HuH-7.5 (cell line): ENCODE measurements around the gene CLEC2A.
"Not testable (repeated sequence)": the region's sequence is repeated elsewhere in the genome, so short reads cannot be mapped to it uniquely, and the experiment has no call there.

Experiments used
- DNase-seq: peaks from one replicate; pipeline ENCODE4 v3.0.0; 2011; ENCODE audit warnings: low spot score

The CLEC2A gene

DNA sequence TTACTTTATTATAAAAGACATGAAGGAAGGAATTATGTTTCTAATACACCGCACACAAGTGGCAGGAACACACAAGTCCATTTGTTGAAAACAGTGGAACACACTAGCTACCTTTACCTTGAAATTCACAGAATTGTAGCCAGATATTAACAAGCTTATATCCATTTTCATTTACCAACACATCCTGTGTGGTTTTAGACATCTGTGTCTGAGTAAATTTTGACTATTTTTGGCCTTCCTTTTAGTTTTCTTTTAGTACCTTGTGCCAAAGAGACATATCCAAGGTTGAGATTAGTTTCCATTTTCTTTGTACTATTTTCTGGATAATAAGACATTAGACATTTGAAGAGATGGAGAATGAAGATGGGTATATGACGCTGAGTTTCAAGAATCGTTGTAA, 50.9 kb downstream of the CLEC2A start, which contains the start of gene KLRF2:
TSS of gene KLRF2 (plus strand) at position 244 of the 400 bp plus-strand sequence. CDS start at position 351, 107 bp downstream.
- no peak for DNase-seq

- DNase-seq = no peak
Measured at GRCh38 chr12:9880532-9881078, 51.6 kb downstream of the CLEC2A start.

DNA sequence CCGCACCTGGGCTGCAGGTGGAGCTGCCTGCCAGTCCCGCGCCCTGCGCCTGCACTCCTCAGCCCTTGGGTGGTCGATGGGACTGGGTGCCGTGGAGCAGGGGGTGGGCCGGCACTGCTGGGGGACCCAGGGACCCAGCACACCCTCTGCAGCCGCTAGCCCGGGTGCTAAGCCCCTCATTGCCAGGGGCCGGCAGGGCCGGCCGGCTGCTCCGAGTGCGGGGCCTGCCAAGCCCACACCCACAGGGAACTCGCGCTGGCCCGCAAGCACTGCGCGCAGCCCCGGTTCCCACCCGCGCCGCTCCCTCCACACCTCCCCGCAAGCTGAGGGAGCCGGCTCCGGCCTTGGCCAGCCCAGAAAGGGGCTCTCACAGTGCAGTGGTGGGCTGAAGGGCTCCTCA, 56.0 kb downstream of the CLEC2A start:
- not testable (repeated sequence) for DNase-seq

GRCh38 chr12:9872742-9873141, 59.4 kb downstream of the CLEC2A start:
- no peak for DNase-seq

- no peak for DNase-seq
Measured at GRCh38 chr12:9872162-9872561, 60.0 kb downstream of the CLEC2A start.

DNA sequence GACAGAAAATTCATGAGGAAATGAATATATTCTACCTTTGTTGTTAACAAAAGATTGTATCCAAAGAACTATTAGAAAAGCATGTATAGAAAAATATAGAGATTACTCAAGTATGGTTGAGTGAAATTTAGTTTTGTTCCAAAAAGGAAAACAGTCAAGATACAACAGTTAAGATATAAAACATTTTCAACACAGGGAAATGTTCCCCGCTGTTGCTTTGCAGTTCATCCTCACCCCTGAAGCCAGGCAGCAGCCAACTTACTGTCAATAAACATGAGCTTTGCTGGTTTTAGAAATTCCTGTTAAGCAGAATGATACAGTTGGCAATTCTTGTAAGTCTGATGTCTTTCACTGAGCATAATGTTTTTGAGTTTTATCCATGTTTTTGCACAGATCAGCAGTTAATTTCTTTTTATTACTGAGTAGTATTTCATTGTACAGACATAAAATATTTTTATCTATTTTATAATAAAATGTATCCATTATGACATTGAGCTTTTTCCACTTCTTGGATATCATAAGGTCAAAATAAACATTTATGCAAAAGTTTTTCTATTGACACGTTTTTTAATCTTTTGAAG, 61.8 kb downstream of the CLEC2A start:
- DNase-seq = no peak

DNA sequence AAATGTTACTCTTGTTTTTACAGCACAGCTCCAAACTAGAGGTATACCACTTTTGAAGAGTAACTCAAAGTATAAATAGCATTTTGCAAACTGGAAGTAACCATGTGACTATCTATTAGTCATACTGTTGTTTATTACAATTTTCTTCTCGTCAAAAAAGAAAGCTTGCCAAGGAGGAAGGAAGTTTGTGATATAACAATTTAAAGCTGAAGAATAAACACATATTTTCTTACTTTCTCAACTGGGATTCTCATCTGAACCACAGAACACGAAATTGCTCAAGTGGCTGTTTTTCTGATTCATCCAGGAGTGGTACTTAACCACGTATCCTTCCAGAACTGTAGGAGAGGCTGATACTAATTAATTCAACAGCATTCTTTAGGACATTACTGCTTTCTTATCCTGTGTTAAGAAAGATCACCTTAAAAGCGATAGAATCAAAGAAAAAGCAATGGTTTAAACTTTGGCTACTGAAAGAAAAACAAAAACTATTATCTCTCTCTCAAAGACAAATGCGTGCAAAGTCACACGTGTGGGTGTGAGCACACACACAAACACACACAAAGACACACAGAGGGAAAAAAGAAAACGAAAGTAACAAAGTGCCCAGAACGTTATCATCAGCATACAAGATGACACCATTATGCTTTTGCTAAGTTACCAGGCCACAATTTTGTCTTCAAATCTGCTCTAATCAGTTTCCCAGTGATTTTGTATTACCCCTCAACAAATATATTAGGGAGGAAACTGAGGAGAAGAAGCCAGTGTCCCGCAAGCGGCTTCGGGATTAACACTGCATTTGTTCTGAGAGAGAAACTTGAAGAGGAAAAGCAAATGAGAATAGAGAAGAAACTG, 62.6 kb downstream of the CLEC2A start, which contains the start of gene CLEC2B:
TSS of gene CLEC2B (minus strand) at position 48 of the 855 bp plus-strand sequence.
- no peak for DNase-seq

- no peak for DNase-seq
Measured at GRCh38 chr12:9868951-9869306, 63.2 kb downstream of the CLEC2A start.

DNA sequence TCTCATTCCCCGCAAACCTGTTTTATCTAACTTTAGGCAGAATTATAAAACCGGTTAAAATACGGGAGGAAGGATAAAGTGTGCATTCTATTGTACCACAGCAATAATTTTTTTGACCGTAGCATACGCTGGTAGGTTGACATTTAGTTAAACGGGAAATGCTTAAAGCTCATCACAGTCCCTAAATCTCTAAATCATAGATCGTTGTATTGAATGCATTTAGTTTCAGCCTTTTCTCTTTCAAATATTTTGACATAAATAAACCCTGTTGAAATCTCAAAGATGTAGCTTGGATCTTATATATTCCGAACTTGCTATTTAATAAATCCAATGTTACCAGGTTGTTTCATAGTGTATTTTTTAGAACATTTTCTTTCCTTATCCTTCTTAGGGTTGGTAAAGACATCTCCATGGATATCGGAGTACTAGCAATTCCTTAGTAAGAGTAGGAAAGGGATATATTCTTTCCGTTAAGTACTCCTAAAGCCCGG, 63.8 kb downstream of the CLEC2A start:
- no peak for DNase-seq

DNA sequence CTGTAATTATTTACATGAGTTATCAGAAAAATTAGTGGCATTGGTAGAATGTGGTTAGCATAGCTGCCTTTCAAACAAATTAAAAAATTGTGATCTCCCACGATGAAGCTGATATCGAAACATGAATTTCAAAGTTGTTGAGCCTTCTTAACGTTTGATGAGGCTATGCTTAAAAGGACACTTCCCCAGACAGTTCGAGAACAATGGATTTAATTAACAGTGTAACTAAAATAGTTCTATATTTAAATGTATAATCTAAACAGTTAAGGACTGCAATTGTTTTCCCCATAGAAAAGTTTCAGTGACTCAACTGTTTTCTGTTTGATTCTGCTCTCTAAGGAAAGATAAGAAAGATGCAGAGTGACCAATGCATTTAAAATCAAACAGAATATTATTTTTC, 64.6 kb downstream of the CLEC2A start:
- DNase-seq = no peak

GRCh38 chr12:9866860-9867269, 65.3 kb downstream of the CLEC2A start:
- no peak for DNase-seq

DNA sequence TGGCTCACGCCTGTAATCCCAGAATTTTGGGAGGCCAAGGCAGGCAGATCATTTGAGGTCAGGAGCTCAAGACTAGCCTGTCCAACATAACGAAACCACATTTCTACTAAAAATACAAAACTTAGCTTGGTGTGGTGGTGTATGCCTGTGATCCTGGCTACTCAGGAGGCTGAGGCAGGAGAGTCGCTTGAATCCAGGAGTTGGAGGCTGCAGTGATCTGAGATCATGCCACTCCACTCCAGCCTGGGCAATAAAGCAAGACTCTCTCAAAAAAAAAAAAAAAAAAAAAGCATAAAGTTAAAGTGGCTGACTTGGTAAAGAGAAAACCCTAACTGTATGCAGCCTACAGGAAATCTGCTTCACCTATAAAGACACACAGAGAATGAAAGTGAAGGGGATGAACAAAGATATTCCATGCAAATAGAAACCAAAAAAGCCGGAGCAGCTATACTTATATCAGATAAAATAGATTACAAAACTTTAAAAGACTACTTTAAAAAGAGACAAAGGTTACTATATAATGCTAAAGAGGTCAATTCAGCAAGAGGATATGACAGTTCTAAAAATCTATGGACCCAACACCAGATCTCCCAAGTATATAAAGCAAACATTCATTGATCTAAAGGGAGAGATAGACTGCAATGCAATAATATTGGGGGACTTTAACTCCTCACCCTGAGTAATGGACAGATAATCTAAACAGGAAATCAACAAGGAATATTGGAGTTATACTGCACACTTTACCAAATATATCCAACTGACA, 67.1 kb downstream of the CLEC2A start:
- DNase-seq = no peak
